Ovary (tissue), 3 donors: Measurements from ENCODE around the gene IHH.

Source experiments
- CTCF ChIP-seq, 3 donors: fragments of 450-650 bp in 2 of 3; fragments of 200-600 bp in 1 of 3; IDR thresholded peaks; one replicate each; pipeline versions ENCODE4 v1.5.1 to v1.8.0; 2016 to 2022; ENCODE audit warnings: antibody characterized with exemption in 3 of 3, mild to moderate bottlenecking in 1 of 3
- POLR2A ChIP-seq: fragments of 450-650 bp; IDR thresholded peaks from one replicate; pipeline ENCODE4 v1.6.1; 2017; ENCODE audit warnings: antibody characterized with exemption, mild to moderate bottlenecking, moderate library complexity
- donor health status: DM: no; HTN: no; CAD: no.

DNA sequence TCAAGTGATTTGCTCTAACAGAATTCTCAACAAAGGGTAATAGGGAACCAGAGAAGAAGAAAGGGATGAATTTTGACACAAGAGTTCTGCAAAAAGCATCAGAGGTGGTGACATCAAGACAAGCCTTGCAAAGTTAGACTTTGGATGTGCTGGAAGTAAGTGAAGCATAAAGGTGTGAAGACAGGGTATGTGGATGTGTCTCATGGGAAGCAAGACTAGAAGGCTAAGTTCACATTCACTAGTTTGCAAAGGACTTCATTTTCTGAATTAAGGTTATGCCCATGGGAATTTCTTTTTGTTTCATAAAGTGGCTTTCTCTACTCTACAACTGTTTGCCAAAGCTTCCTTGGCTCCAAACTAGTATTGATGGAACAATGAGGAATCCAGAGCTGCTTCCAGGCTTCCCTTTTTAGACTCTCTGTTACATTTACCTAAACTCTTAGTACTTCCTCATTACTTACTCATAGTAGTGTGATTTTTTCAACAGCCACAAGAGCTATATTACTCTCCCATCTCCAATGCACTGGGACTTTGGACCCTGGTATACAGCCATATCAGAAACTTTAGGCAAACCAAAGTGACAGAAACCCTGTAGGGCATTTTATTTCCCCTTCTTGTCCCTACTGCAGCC is 21.1 kb upstream of the IHH start:
- TF ChIP-seq CTCF (IDR thresholded peaks at IDR 0.05), result no peak
- no peak for TF ChIP-seq POLR2A
